UCSD-AML1 (cell line): ENCODE data around the gene LHFPL3.
A peak's percentile ranks its signal among the peaks of the same experiment; 100 is the strongest.

Source experiments
- DNase-seq: peaks from one replicate; lab custom pipeline; 2025; ENCODE audit not compliant: unreplicated experiment; lab: John Stamatoyannopoulos, UW

LHFPL3 gene

GRCh38 chr7:104838537-104839299, 510.3 kb downstream of the LHFPL3 start:
- no peak for DNase-seq

GRCh38 chr7:104839842-104840241, 511.4 kb downstream of the LHFPL3 start:
- no peak for DNase-seq

GRCh38 chr7:104841798-104842197, 513.4 kb downstream of the LHFPL3 start:
- no peak for DNase-seq

- no peak for DNase-seq
Measured at GRCh38 chr7:104843198-104843597, 514.8 kb downstream of the LHFPL3 start.

- DNase-seq = no peak
Measured at GRCh38 chr7:104845557-104845956, 517.2 kb downstream of the LHFPL3 start.

GRCh38 chr7:104846731-104847130, 518.3 kb downstream of the LHFPL3 start:
- DNase-seq = no peak

GRCh38 chr7:104848138-104848990, 520.0 kb downstream of the LHFPL3 start:
- DNase-seq = peak; percentile 9

GRCh38 chr7:104850374-104850773, 522.0 kb downstream of the LHFPL3 start:
- DNase-seq = no peak

GRCh38 chr7:104851268-104851667, 522.9 kb downstream of the LHFPL3 start:
- no peak for DNase-seq

GRCh38 chr7:104852386-104852785, 524.0 kb downstream of the LHFPL3 start:
- DNase-seq = no peak

- no peak for DNase-seq
Measured at GRCh38 chr7:104855861-104856260, 527.5 kb downstream of the LHFPL3 start.

- DNase-seq = no peak
Measured at GRCh38 chr7:104857458-104858425, 529.3 kb downstream of the LHFPL3 start.

GRCh38 chr7:104859754-104860426, 531.5 kb downstream of the LHFPL3 start:
- no peak for DNase-seq

GRCh38 chr7:104861729-104862390, 533.5 kb downstream of the LHFPL3 start:
- DNase-seq = no peak

- DNase-seq = peak; percentile 7
Measured at GRCh38 chr7:104862719-104863118, 534.3 kb downstream of the LHFPL3 start.

GRCh38 chr7:104873401-104873800, 545.0 kb downstream of the LHFPL3 start:
- no peak for DNase-seq

GRCh38 chr7:104878577-104878976, 550.2 kb downstream of the LHFPL3 start:
- DNase-seq = no peak

GRCh38 chr7:104883248-104883717, 554.9 kb downstream of the LHFPL3 start:
- DNase-seq = no peak

- peak; percentile 67 for DNase-seq
Measured at GRCh38 chr7:104883718-104884452, 555.5 kb downstream of the LHFPL3 start.
